ENCODE data around the gene ADAT3.

The ADAT3 gene

DNA sequence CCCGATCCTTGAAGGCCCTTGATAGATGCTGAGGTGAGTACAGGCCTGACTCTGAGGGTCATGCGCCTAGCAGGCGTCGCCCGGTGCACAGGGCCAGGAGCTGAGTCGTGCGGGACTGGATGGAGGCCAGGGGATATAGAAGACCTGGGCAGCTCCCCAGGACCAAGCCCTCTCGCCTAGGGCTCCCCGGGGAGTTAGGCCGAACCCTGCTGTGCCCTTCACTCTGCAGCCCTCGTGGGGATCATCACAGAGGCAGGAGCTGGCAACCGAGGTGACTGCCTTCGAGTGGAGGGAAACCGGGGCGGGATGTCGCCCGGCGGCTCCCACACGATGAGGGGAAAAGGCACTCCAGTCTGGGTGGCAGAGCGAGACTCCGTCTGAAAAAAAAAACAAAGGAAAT is 47.4 kb downstream of the ADAT3 start:
- TF ChIP-seq, protein P1, sequence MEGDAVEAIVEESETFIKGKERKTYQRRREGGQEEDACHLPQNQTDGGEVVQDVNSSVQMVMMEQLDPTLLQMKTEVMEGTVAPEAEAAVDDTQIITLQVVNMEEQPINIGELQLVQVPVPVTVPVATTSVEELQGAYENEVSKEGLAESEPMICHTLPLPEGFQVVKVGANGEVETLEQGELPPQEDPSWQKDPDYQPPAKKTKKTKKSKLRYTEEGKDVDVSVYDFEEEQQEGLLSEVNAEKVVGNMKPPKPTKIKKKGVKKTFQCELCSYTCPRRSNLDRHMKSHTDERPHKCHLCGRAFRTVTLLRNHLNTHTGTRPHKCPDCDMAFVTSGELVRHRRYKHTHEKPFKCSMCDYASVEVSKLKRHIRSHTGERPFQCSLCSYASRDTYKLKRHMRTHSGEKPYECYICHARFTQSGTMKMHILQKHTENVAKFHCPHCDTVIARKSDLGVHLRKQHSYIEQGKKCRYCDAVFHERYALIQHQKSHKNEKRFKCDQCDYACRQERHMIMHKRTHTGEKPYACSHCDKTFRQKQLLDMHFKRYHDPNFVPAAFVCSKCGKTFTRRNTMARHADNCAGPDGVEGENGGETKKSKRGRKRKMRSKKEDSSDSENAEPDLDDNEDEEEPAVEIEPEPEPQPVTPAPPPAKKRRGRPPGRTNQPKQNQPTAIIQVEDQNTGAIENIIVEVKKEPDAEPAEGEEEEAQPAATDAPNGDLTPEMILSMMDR (conservative IDR thresholded peaks at IDR 0.05; ENCODE audit: low read depth, low read length), result no peak
- no peak overlapping the region for H3K4me3 ChIP-seq (ENCODE audit: low read length)
- no peak for DNase-seq (ENCODE audit: low read depth)

- DNase-seq (ENCODE audit: low read depth), result no peak
- no peak overlapping the region for H3K4me3 ChIP-seq (ENCODE audit: low read length)
- TF ChIP-seq, protein P1 (conservative IDR thresholded peaks at IDR 0.05; ENCODE audit: low read depth, low read length), result no peak
Observed at GRCh38 chr19:1953037-1953436, 47.8 kb downstream of the ADAT3 start.

DNA sequence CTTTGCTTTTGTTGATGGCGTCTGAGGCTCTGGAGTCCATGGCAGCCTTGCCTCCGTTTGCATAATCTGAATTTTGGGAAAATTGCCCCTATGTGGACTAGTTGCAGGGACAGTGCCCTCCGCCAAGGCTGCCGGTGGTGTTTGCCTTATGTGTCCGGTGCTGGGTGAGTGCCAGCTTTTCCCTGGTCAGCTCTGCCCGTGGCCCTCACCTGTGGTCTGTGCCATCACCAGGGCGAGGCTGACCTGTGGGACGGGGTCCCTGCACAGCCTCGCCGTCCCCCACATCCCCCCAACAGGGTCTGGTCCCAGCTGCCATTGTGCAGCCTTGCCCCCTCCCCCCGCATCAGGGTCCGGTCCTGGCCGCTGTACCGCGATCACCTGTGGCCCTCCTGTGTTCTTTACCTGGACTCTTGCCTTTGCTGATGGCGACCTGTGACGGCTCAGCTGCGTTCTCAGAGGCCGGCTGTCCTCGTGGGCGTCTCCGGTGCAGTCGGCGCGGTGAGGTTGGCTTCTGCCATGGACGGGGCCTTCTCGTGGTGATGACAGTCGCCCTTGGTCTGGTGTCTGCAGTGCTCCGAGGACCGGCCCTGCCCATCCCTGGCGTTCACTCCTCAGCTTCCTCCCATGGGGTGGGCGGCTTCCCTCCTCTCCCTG is 48.4 kb downstream of the ADAT3 start:
- TF ChIP-seq, protein P1 (conservative IDR thresholded peaks at IDR 0.05; ENCODE audit: low read depth, low read length), result no peak
- H3K4me3 ChIP-seq (ENCODE audit: low read length), result no peak overlapping the region
- no peak for DNase-seq (ENCODE audit: low read depth)

- H3K4me3 ChIP-seq (ENCODE audit: low read length), result no peak overlapping the region
- TF ChIP-seq, protein P1 (conservative IDR thresholded peaks at IDR 0.05; ENCODE audit: low read depth, low read length), result no peak
- DNase-seq (ENCODE audit: low read depth), result no peak
Observed at GRCh38 chr19:1954532-1954933, 49.3 kb downstream of the ADAT3 start.

GRCh38 chr19:1955171-1956121 is 50.2 kb downstream of the ADAT3 start:
- DNase-seq (ENCODE audit: low read depth), result no peak
- TF ChIP-seq, protein P1 (conservative IDR thresholded peaks at IDR 0.05; ENCODE audit: low read depth, low read length), result no peak
- H3K4me3 ChIP-seq (ENCODE audit: low read length), result no peak overlapping the region

GRCh38 chr19:1956122-1956494 is 50.9 kb downstream of the ADAT3 start:
- H3K4me3 ChIP-seq (ENCODE audit: low read length), result no peak overlapping the region
- TF ChIP-seq, protein P1 (conservative IDR thresholded peaks at IDR 0.05; ENCODE audit: low read depth, low read length), result no peak
- no peak for DNase-seq (ENCODE audit: low read depth)

Measured in retinal pigment epithelial cell (primary cell).